HepG2 (cell line): ENCODE data around the gene EPHA3. TPM values are rescaled to one million over a fixed set of nuclear protein-coding genes. Genes with fewer than 3 reads are reported as not detected.

ENCODE experiments used
- ATAC-seq: fragments of 200-7000 bp; cut with Tn5 transposase; 3 replicates; pipeline ENCODE4 v1.9.1; 2020; ENCODE audit warnings: mild to moderate bottlenecking, moderate library complexity
- BruUV-seq: library from RNA; stranded (reverse); fragments of 400-500 nt; replicated peaks from 2 replicates; lab custom pipeline; 2021; lab: Mats Ljungman, UMichigan
- CTCF ChIA-PET: fragments of 300-600 bp; formaldehyde crosslinking; extraction: SDS; loops from one replicate; lab custom pipeline; 2021; ENCODE audit warnings: low total read pairs, inconsistent platforms, low intra/inter-chr PET ratio; lab: Yijun Ruan, JAX
- POLR2A ChIA-PET: fragments of 350-600 bp; sonication (Branson Sonifier 250); formaldehyde crosslinking; loops from one replicate; lab custom pipeline; 2020; ENCODE audit warnings: antibody characterized with exemption, inconsistent platforms; lab: Yijun Ruan, JAX
- DNase-seq: peaks from one replicate; pipeline ENCODE4 v3.0.0-alpha.2; 2015; ENCODE audit warnings: low spot score
- FAIRE-seq: peaks from 3 replicates; lab custom pipeline; 2011; peaks lifted over from hg19 to GRCh38; lab: Jason Lieb, UNC
- H2AFZ ChIP-seq: one replicate; pipeline ENCODE4 v1.6.1; 2011; ENCODE audit warnings: low read length, inconsistent platforms
- H3K27ac ChIP-seq: fragments of 300-600 bp; 3 replicates; pipeline ENCODE4 v1.8.0; 2011; ENCODE audit warnings: mixed run types, mild to moderate bottlenecking, mixed read lengths, low read length, inconsistent platforms; ENCODE audit not compliant: insufficient read depth; ENCODE audit errors: extremely low read length
- H3K27me3 ChIP-seq, 2 experiments: fragments of 200-600 bp in 1 of 2; 2 replicates in 1 of 2; 3 replicates in 1 of 2; pipeline versions ENCODE4 v1.6.0 to v1.8.0; 2011; ENCODE audit warnings: low read length in 2 of 2, mild to moderate bottlenecking in 2 of 2, moderate library complexity in 2 of 2, inconsistent platforms in 1 of 2; ENCODE audit not compliant: insufficient read depth in 2 of 2, control insufficient read depth in 1 of 2
- H3K36me3 ChIP-seq, 2 experiments: fragments of 200-600 bp in 1 of 2; replicated peaks in 1 of 2; 2 replicates in 1 of 2; 3 replicates in 1 of 2; pipeline versions ENCODE4 v1.5.1 to v1.8.0; 2011; ENCODE audit warnings: low read length in 2 of 2, inconsistent platforms in 1 of 2; ENCODE audit not compliant: insufficient read depth in 2 of 2, control insufficient read depth in 1 of 2
- H3K4me1 ChIP-seq: 2 replicates; pipeline ENCODE4 v1.5.1; 2012; ENCODE audit warnings: low read length, inconsistent platforms; ENCODE audit not compliant: insufficient read depth
- H3K4me2 ChIP-seq: 2 replicates; pipeline ENCODE4 v1.6.0; 2011; ENCODE audit warnings: low read depth, low read length, inconsistent platforms
- H3K4me3 ChIP-seq, 3 experiments: fragments of 200-600 bp in 1 of 3; sonication (generic), shearing (Covaris generic) in 1 of 3; replicated peaks in 1 of 3; 2 replicates each; pipeline ENCODE4 v1.5.1; 2011 to 2016; ENCODE audit warnings: low read length in 3 of 3, inconsistent platforms in 2 of 3, low read depth in 2 of 3, mild to moderate bottlenecking in 2 of 3, control low read depth in 1 of 3, mixed read lengths in 1 of 3; ENCODE audit not compliant: insufficient read depth in 1 of 3
- H3K79me2 ChIP-seq: one replicate; pipeline ENCODE4 v1.6.1; 2011; ENCODE audit warnings: low read length, inconsistent platforms; ENCODE audit not compliant: insufficient read depth
- H3K9ac ChIP-seq: 2 replicates; pipeline ENCODE4 v1.6.0; 2011; ENCODE audit warnings: mild to moderate bottlenecking, low read depth, low read length, inconsistent platforms; ENCODE audit not compliant: insufficient read depth
- H3K9me3 ChIP-seq: 2 replicates; pipeline ENCODE4 v1.5.1; 2012; ENCODE audit warnings: mild to moderate bottlenecking, low read length
- H4K20me1 ChIP-seq: 2 replicates; pipeline ENCODE4 v1.6.0; 2011; ENCODE audit warnings: inconsistent platforms, mild to moderate bottlenecking, low read length, moderate library complexity; ENCODE audit not compliant: insufficient read depth
- AKAP8 ChIP-seq: sonication (generic); formaldehyde crosslinking; IDR thresholded peaks from 2 replicates; pipeline ENCODE4 v1.5.1; 2020; ENCODE audit warnings: mild to moderate bottlenecking, missing genetic modification reagents
- BRD4 ChIP-seq: sonication (generic); formaldehyde crosslinking; IDR thresholded peaks from 2 replicates; pipeline ENCODE4 v1.4.0; 2020; ENCODE audit warnings: missing genetic modification reagents
- RFX3 ChIP-seq: IDR thresholded peaks from 2 replicates; pipeline ENCODE4 v1.6.1; 2016; ENCODE audit warnings: missing biosample characterization, missing genetic modification reagents
- WGBS: methylation state at CpG from one replicate; pipeline ENCODE4 v1.1.6; 2017; ENCODE audit warnings: low lambda C conversion rate; 5-methylcytosine and 5-hydroxymethylcytosine counted together
- in situ Hi-C: cut with HindIII; loops from 2 replicates; pipeline ENCODE4 v1.10.0; 2017; ENCODE audit warnings: low pct_unique_long_range_greater_than_20kb; ENCODE audit not compliant: extremely low pct_ligation_motif_present
- intact Hi-C: fragments of 100-400 bp; cut with micrococcal nuclease; formaldehyde crosslinking; loops from one replicate; pipeline ENCODE4 v1.10.0; 2022; ENCODE audit not compliant: unreplicated experiment
- polyA plus RNA-seq, 8 experiments: library from polyadenylated mRNA; depleted of rRNA in 3 of 8; stranded (reverse) in 7 of 8; unstranded in 1 of 8; fragments of >200 nt; fragmentation: Illumina TruSeq in 4 of 8; extraction: Trizol in 4 of 8; gene quantifications; 2 replicates each; pipeline versions ENCODE4 v1.2.1 to v1.2.3, GENCODE V29; 2011 to 2016; ENCODE audit warnings: low read depth in 4 of 8, missing spikeins in 1 of 8, mixed read lengths in 1 of 8; ENCODE audit not compliant: insufficient read depth in 1 of 8
- total RNA-seq, 5 experiments: library from RNA; depleted of rRNA; stranded (reverse); fragments of >200 nt; fragmentation: Illumina TruSeq; extraction: Trizol; gene quantifications; 2 replicates each; pipeline ENCODE4 v1.2.3, GENCODE V29; 2016; ENCODE audit warnings: low read depth in 1 of 5
- TF ChIP-seq, protein P1 (sequence below), 2 experiments: fragments of 450-650 bp in 1 of 2; sonication (generic) in 1 of 2; formaldehyde crosslinking in 1 of 2; IDR thresholded peaks; 2 replicates each; pipeline versions ENCODE4 v1.6.1 to v1.8.0; 2016 to 2022; ENCODE audit warnings: antibody characterized with exemption in 1 of 2, mild to moderate bottlenecking in 1 of 2, missing genetic modification reagents in 1 of 2
- TF ChIP-seq, protein P2 (sequence below), 2 experiments: sonication (generic) in 1 of 2; formaldehyde crosslinking in 1 of 2; IDR thresholded peaks; 2 replicates each; pipeline versions ENCODE4 v1.5.1 to v1.6.1; 2011 to 2020; ENCODE audit warnings: borderline replicate concordance in 1 of 2, low read depth in 1 of 2, low read length in 1 of 2, mild to moderate bottlenecking in 1 of 2, missing genetic modification reagents in 1 of 2, moderate library complexity in 1 of 2

Gene EPHA3
- total and polyA plus RNA-seq, 2 of the 13 experiments (the other 11 are each of a cell fraction or from before 2014, with no cell fraction given): 0.01 TPM; not detected in 1

DNA sequence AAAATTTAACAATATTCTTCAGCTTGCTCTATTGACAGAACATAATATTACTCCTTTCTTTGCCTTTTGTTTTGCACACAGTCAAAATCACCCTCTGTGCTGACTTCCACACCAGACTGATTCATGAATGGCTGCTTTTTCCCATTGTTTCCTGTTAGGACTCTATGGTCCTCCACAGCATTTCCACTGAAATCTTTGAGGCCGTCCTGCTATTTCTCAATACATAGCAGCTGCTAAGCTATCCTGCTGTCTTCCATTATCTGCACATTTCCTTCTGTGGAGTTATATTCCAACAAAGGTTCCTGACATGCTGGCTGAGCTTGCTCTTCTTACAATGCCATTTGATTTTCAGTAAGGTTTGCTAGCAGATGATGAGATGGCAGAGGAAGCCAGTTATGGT, 153.3 kb downstream of the EPHA3 start:
- Histone ChIP-seq H3K4me1 (peaks cover 10% of the 10 kb centered on the region), H4K20me1 (no peaks in the 10 kb centered on the region), H3K27ac (no peak overlapping the region), H3K9ac (no peak overlapping the region), H3K9me3 (no peaks in the 10 kb centered on the region), H3K4me3 (no peak overlapping the region), H3K79me2 (no peaks in the 10 kb centered on the region), H3K4me2 (no peak overlapping the region), H3K36me3 (no peaks in the 10 kb centered on the region), H2AFZ (no peak overlapping the region), H3K27me3 (no peaks in the 10 kb centered on the region)
- intact Hi-C loops: no loop called here
- DNase-seq (no peak), FAIRE-seq (no peak), ATAC-seq (no peak)
- BruUV-seq: no TSS peak
- 0% methylated on average over 1 of the region's 1 CpG for WGBS
- POLR2A ChIA-PET: no interaction called here
- CTCF ChIA-PET: no interaction called here
- in situ Hi-C loops: no loop called here
- TF ChIP-seq BRD4 (no peak), RFX3 (CRISPR knock-in tag) (no peak), AKAP8 (CRISPR knock-in tag) (no peak)

DNA sequence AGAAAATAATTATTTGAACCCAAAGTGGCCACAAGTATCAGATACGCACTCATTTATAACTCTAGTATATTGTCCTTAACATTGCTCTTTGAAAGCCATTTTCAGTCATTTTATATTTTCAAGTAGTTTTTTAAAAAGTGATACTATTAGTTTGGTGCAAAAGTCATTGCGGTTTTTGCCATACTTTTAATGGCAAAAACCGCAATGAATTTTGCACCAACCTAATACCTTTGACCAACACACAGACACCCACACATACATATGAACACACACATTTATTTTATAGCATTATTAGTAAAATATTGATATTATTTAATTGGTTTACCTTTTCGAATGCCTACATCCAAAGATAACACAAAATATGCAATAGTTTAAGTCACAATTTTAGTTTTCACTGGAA, 154.3 kb downstream of the EPHA3 start:
- Histone ChIP-seq H3K4me3 (no peak overlapping the region), H3K79me2 (no peaks in the 10 kb centered on the region), H3K4me2 (no peak overlapping the region), H3K27ac (no peak overlapping the region), H3K9ac (no peak overlapping the region), H2AFZ (no peak overlapping the region), H3K36me3 (no peaks in the 10 kb centered on the region), H4K20me1 (no peaks in the 10 kb centered on the region), H3K27me3 (no peaks in the 10 kb centered on the region), H3K9me3 (no peaks in the 10 kb centered on the region), H3K4me1 (peaks cover 8% of the 10 kb centered on the region)
- DNase-seq: no peak
- TF ChIP-seq, protein P1, sequence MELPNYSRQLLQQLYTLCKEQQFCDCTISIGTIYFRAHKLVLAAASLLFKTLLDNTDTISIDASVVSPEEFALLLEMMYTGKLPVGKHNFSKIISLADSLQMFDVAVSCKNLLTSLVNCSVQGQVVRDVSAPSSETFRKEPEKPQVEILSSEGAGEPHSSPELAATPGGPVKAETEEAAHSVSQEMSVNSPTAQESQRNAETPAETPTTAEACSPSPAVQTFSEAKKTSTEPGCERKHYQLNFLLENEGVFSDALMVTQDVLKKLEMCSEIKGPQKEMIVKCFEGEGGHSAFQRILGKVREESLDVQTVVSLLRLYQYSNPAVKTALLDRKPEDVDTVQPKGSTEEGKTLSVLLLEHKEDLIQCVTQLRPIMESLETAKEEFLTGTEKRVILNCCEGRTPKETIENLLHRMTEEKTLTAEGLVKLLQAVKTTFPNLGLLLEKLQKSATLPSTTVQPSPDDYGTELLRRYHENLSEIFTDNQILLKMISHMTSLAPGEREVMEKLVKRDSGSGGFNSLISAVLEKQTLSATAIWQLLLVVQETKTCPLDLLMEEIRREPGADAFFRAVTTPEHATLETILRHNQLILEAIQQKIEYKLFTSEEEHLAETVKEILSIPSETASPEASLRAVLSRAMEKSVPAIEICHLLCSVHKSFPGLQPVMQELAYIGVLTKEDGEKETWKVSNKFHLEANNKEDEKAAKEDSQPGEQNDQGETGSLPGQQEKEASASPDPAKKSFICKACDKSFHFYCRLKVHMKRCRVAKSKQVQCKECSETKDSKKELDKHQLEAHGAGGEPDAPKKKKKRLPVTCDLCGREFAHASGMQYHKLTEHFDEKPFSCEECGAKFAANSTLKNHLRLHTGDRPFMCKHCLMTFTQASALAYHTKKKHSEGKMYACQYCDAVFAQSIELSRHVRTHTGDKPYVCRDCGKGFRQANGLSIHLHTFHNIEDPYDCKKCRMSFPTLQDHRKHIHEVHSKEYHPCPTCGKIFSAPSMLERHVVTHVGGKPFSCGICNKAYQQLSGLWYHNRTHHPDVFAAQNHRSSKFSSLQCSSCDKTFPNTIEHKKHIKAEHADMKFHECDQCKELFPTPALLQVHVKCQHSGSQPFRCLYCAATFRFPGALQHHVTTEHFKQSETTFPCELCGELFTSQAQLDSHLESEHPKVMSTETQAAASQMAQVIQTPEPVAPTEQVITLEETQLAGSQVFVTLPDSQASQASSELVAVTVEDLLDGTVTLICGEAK (IDR thresholded peaks at IDR 0.05): peak; percentile 92
- TF ChIP-seq, protein P1 (CRISPR knock-in tag; IDR thresholded peaks at IDR 0.05): no peak
- TF ChIP-seq, protein P2, sequence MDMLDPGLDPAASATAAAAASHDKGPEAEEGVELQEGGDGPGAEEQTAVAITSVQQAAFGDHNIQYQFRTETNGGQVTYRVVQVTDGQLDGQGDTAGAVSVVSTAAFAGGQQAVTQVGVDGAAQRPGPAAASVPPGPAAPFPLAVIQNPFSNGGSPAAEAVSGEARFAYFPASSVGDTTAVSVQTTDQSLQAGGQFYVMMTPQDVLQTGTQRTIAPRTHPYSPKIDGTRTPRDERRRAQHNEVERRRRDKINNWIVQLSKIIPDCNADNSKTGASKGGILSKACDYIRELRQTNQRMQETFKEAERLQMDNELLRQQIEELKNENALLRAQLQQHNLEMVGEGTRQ (IDR thresholded peaks at IDR 0.05; ENCODE audit: low read depth, low read length): no peak
- TF ChIP-seq, protein P2 (CRISPR knock-in tag; IDR thresholded peaks at IDR 0.05; ENCODE audit: borderline replicate concordance): no peak
- ChIA-PET CTCF (no interaction called here), POLR2A (no interaction called here)
- no peak for FAIRE-seq
- 52% methylated on average over 4 of the region's 4 CpGs for WGBS
- no peak for ATAC-seq
- BruUV-seq: no TSS peak
- intact Hi-C loops: no loop called here
- in situ Hi-C loops: no loop called here
